H54 (cell line): ENCODE results near the gene RCOR1.

Experiments used
- DNase-seq: peaks from one replicate; pipeline ENCODE4 v3.0.0; 2011; ENCODE audit warnings: low spot score, mixed read lengths; ENCODE audit not compliant: insufficient read length
- FAIRE-seq: peaks from 3 replicates; lab custom pipeline; 2011; peaks lifted over from hg19 to GRCh38; lab: Jason Lieb, UNC
- POLR2A ChIP-seq: IDR thresholded peaks from 2 replicates; pipeline ENCODE4 v1.6.1; 2011; ENCODE audit warnings: low read depth, mild to moderate bottlenecking, low read length

RCOR1 gene

GRCh38 chr14:102652194-102652593, 59.7 kb downstream of the RCOR1 start:
- peak; percentile 72 for FAIRE-seq
- DNase-seq, result no peak
- no peak for TF ChIP-seq POLR2A

- FAIRE-seq, result peak; percentile 86
- TF ChIP-seq POLR2A, result no peak
- DNase-seq, result no peak
Measured at GRCh38 chr14:102654298-102654697, 61.8 kb downstream of the RCOR1 start.

GRCh38 chr14:102655137-102655536, 62.7 kb downstream of the RCOR1 start:
- DNase-seq (peak; percentile 27), FAIRE-seq (peak; percentile 92)
- no peak for TF ChIP-seq POLR2A

DNA sequence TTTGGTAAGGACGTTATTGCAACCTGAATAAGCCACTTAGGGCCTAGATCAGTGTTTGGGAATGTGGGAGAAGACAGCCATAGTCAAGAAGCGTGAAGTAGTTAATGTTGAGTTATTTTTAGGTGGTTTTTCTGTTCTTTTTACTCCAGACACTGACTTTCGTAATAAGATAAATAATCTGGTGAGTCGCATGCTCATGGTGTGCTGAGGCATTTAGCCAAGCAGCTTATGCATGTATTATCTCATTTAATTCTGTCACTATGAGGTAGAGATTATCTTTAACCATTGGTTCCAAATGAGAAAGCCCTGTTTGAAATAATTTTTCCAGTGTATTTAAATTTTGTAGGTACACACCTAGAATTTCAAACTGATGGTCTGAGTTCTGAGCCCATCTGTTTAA, 67.3 kb downstream of the RCOR1 start:
- DNase-seq (no peak), FAIRE-seq (no peak)
- no peak for TF ChIP-seq POLR2A

DNA sequence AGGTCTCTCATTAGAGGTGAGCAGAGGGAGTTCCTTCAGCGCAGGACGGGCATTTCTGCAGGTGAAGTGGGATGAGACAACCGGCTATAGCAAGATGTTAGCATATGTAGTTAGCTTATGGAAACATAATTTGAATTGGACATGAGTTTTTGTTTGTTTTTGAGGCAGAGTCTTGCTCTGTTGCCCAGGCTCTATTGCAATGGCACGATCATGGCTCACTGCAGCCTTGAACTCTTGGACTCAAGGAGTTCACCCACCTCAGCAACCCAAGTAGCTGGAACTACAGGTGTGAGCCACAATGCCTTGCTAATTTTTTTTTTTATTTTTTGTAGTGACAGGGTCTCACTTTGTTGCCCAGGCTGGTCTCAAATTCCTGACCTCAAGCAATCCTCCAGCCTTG, 69.2 kb downstream of the RCOR1 start:
- no peak for TF ChIP-seq POLR2A

DNA sequence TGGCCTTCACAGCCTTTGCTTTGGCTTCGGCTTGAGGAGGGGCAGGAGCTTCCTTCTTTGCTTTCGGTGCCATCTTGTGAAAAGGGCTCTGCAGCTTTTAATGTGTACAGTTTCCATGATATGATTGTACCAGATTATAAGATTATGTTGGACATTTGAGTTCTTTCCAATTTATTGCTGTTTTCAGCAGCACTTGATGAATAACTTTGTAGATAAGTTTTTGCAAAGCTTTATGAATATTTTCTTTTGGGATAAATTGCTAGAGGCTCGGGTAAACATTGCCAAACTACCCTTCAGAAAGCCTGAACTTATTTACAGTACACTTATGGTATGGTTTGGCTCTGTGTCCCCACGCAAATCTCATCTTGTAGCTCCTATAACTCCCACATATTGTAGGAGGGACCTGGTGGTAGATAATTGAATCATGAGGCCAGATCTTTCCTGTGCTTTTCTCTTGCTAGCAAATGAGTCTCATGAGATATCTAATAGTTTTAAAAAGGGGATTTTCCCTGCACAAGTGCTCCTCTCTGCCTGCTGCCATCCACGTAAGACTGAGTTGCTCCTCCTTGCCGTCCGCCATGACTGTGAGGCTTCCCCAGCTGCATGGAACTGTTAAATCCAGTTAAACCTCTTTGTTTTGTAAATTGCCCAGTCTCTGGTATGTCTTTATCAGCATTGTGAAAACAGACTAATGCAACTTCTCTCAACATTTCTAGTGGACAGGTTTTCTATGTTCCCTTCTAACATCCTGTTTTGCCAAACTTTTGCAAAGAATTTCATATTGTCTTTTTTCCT, 70.4 kb downstream of the RCOR1 start:
- FAIRE-seq (no peak), DNase-seq (no peak)
- TF ChIP-seq POLR2A, result no peak

More for the DNA sequence above, 69.2 kb downstream of the RCOR1 start:
- FAIRE-seq (no peak), DNase-seq (no peak)

- DNase-seq (no peak), FAIRE-seq (no peak)
- no peak for TF ChIP-seq POLR2A
Measured at GRCh38 chr14:102663440-102663839, 71.0 kb downstream of the RCOR1 start.

- DNase-seq, result no peak
- no peak for TF ChIP-seq POLR2A
- no peak for FAIRE-seq
Measured at GRCh38 chr14:102665621-102666020, 73.2 kb downstream of the RCOR1 start.

DNA sequence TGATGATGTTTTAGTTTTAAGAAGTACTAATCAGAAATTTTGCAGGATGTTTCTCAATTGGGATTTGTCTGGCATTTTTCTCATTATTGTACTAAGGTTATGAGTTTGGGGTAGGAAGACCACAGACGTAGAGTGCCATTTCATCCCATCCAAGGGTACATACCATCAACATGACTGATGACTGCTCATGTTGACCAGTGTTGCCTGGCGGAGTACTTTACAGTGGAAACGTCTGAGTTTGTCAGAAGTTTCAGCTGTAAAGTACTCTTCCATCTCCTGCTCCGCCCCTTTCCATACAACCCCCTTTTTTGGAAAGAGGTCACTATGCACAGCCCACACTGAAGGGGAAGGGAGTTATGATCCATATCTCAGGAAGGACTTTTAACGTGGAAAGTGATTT, 74.2 kb downstream of the RCOR1 start:
- no peak for DNase-seq
- no peak for TF ChIP-seq POLR2A
- no peak for FAIRE-seq

DNA sequence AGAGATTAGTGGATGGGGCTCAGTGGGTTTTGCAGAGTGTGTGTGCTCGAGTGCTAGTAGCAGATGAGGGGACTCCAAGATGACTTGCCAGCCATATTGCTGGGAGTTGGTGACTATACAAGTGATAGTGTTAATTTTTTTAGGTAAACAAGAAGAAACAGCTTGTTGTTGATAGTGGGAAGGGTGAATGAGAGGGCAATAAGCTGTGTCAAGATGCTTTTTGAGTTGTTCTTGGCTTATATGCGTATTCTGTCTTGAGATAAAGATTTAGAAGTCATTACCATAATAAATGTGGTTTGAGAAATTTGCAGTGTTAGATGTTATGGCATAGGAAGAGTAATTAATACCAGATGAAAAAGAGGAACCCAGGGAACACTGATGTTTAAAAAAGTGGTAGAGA, 75.3 kb downstream of the RCOR1 start:
- no peak for TF ChIP-seq POLR2A
- DNase-seq, result no peak
- no peak for FAIRE-seq

GRCh38 chr14:102668291-102668873, 75.9 kb downstream of the RCOR1 start:
- DNase-seq, result no peak
- TF ChIP-seq POLR2A, result no peak
- FAIRE-seq, result no peak

DNA sequence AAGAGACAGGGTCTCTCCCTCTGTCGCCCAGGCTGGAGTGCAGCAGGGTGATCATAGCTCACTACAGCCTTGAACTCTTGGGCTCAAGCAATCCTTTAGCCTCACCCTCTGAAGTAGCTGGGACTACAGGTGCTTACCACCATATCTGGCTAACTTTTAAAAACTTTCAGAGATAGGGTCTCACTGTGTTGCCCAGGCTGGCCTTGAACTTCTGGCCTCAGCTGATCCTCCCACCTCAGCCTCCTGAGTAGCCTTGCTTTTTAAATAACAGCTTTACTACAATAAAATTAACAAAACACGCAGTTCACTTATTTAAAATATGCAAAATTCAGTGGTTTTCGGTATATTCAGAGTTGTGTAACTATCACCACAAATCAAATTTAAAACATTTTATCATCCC, 79.0 kb downstream of the RCOR1 start:
- FAIRE-seq (no peak), DNase-seq (no peak)
- no peak for TF ChIP-seq POLR2A

GRCh38 chr14:102672410-102672960, 80.0 kb downstream of the RCOR1 start:
- FAIRE-seq, result peak; percentile 61

GRCh38 chr14:102675396-102675795, 82.9 kb downstream of the RCOR1 start:
- no peak for TF ChIP-seq POLR2A
- FAIRE-seq (peak; percentile 81), DNase-seq (peak; percentile 33)

More at GRCh38 chr14:102672410-102672960, 80.0 kb downstream of the RCOR1 start:
- TF ChIP-seq POLR2A, result no peak
- no peak for DNase-seq

DNA sequence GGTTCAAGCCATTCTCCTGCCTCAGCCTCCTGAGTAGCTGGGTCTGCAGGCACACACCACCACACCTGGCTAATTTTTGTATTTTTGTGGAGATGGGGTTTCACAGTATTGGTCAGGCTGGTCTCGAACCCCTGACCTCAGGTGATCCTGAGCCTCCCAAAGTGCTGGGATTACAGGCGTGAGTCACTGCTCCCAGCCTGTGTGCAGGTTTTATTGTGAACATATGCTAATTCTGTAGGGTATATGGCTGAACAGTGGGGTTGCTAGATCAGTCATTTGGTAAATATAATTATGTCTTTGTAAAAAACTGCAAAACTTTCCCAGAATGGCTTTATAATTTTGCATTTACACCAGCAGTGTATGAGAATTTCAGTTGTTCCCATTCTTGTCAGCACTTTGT, 85.9 kb downstream of the RCOR1 start:
- DNase-seq (no peak), FAIRE-seq (no peak)
- TF ChIP-seq POLR2A, result no peak
